Colonic mucosa (tissue), 4 donors: ENCODE results near the gene STRIT1. TPM values are rescaled to one million over a fixed set of nuclear protein-coding genes. Genes with fewer than 3 reads are reported as not detected.

Experiments
- DNase-seq: peaks from one replicate; pipeline ENCODE4 v3.0.0-alpha.2; 2020
- H3K27ac ChIP-seq: fragments of 200-600 bp; one replicate; pipeline ENCODE4 v1.8.0; 2021
- H3K27me3 ChIP-seq: fragments of 200-600 bp; one replicate; pipeline ENCODE4 v1.8.0; 2021
- H3K36me3 ChIP-seq: fragments of 200-600 bp; one replicate; pipeline ENCODE4 v1.8.0; 2021
- H3K4me1 ChIP-seq: fragments of 200-600 bp; one replicate; pipeline ENCODE4 v1.8.0; 2021; ENCODE audit warnings: mild to moderate bottlenecking
- H3K4me3 ChIP-seq: fragments of 200-600 bp; one replicate; pipeline ENCODE4 v1.8.0; 2021
- H3K9ac ChIP-seq, 2 donors: one replicate each; pipeline ENCODE4 v1.7.0; 2013; ENCODE audit warnings: control low read depth in 2 of 2, low read depth in 2 of 2, low read length in 2 of 2
- H3K9me3 ChIP-seq: fragments of 200-600 bp; one replicate; pipeline ENCODE4 v1.8.0; 2021
- CTCF ChIP-seq: fragments of 200-600 bp; IDR thresholded peaks from one replicate; pipeline ENCODE4 v1.8.0; 2022; ENCODE audit warnings: antibody characterized with exemption, mild to moderate bottlenecking
- intact Hi-C: fragments of 100-400 bp; cut with DNase I; formaldehyde crosslinking; loops from one replicate; pipeline ENCODE4 v1.14.1; 2022
- total RNA-seq, 2 donors: library from RNA; stranded (reverse); fragmentation: NEBNext Ultra II Directional in 1 of 2; extraction: Animal tissue kit (Norgen Biotek cat#: 25700) in 1 of 2; gene quantifications; one replicate each; pipeline ENCODE4 v1.2.1, GENCODE V29; 2021
- donor health status: healthy.
- donor health status: DM: no; HTN: no; CAD: no.
- donor health status: DM: no; HTN: no; CAD: no.

The STRIT1 gene
- total RNA-seq, 2 donors from 2014 or later: not detected

- no peaks in the 10 kb centered on the region for H3K9me3 ChIP-seq
- DNase-seq: no peak
- H3K9ac ChIP-seq: no peak overlapping the region
- no peaks in the 10 kb centered on the region for H3K4me1 ChIP-seq
- H3K4me3 ChIP-seq: no peak overlapping the region
- intact Hi-C loops: no loop called here
- no peaks in the 10 kb centered on the region for H3K27me3 ChIP-seq
- TF ChIP-seq CTCF: no peak
- no peaks in the 10 kb centered on the region for H3K36me3 ChIP-seq
- no peak overlapping the region for H3K27ac ChIP-seq
These were observed 51.1 kb downstream of the STRIT1 start for GRCh38 chr3:155242342-155242741.

- Histone ChIP-seq H3K36me3 (no peaks in the 10 kb centered on the region), H3K27me3 (no peaks in the 10 kb centered on the region), H3K9me3 (no peaks in the 10 kb centered on the region), H3K27ac (no peak overlapping the region), H3K4me3 (no peak overlapping the region), H3K9ac (no peak overlapping the region), H3K4me1 (no peaks in the 10 kb centered on the region)
- no peak for TF ChIP-seq CTCF
- no peak for DNase-seq
- intact Hi-C loops: no loop called here
These were observed 51.9 kb downstream of the STRIT1 start for GRCh38 chr3:155241579-155241978.

Other genes starting within 250 kb of the STRIT1 start
- 1 to 10 TPM; 1.4 to 2.6 TPM for gene MME, start 213.4 kb downstream of the STRIT1 start, total RNA-seq